T-helper 17 cell (primary cell): ENCODE data around the gene MCC. TPM values are rescaled to one million over a fixed set of nuclear protein-coding genes. Genes with fewer than 3 reads are reported as not detected.

Source experiments
- ATAC-seq: fragments of 150-1000 bp; cut with Tn5 transposase; 2 replicates; pipeline ENCODE4 v1.10.0; 2021; ENCODE audit warnings: mild to moderate bottlenecking, moderate library complexity
- DNase-seq, 3 donors: peaks; one replicate each; pipeline versions ENCODE4 v3.0.0 to v3.0.0-alpha.2; 2020 to 2021
- H3K9me3 ChIP-seq: one replicate; pipeline ENCODE4 v1.7.0; 2013; ENCODE audit warnings: low read length, mild to moderate bottlenecking; ENCODE audit not compliant: control insufficient read depth, poor library complexity, severe bottlenecking
- H3K27ac Mint-ChIP-seq: one replicate; pipeline ENCODE4 v1.8.0; 2022; ENCODE audit warnings: mild to moderate bottlenecking, moderate library complexity, mixed read lengths
- H3K27me3 Mint-ChIP-seq: one replicate; pipeline ENCODE4 v1.8.0; 2022; ENCODE audit warnings: mixed read lengths
- H3K36me3 Mint-ChIP-seq: one replicate; pipeline ENCODE4 v1.8.0; 2022; ENCODE audit warnings: low read depth, mixed read lengths
- H3K4me1 Mint-ChIP-seq: one replicate; pipeline ENCODE4 v1.8.0; 2022; ENCODE audit warnings: mild to moderate bottlenecking, mixed read lengths
- H3K4me3 Mint-ChIP-seq: one replicate; pipeline ENCODE4 v1.8.0; 2022; ENCODE audit warnings: mild to moderate bottlenecking, moderate library complexity, mixed read lengths
- total RNA-seq, 4 donors: library from RNA in 2 of 4; stranded (reverse) in 2 of 4; gene quantifications; one replicate each; pipeline ENCODE4 v1.2.3 and lab custom pipeline; 2022 to 2026

The MCC gene
- total RNA-seq, 2 donors from 2014 or later = 2.2 to 4.4 TPM

DNA sequence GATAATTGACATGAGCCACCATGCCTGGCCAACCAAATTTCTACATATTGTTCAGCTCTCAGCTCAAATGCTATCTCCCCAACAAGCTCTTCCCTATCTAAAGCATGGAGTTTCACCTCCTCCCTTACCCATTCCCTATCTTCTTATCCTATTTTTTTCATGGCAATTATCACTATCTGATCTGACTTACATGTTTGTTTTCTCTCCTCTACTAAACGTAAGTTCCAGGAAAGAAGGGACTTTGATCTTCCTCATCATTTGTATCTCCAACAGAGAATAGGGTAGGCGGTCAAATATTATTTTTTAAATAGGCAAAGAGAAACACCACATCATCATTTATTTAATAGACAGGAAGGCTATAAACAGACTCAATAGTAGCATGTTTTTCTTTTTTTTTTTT is 381.4 kb downstream of the MCC start:
- H3K9me3 ChIP-seq = no peaks in the 10 kb centered on the region
- Mint-ChIP-seq H3K36me3 (no peaks in the 10 kb centered on the region), H3K4me3 (no peak overlapping the region), H3K27ac (no peak overlapping the region), H3K4me1 (peaks cover 4% of the 10 kb centered on the region), H3K27me3 (no peaks in the 10 kb centered on the region)
- no peak for ATAC-seq
- DNase-seq = no peak

DNA sequence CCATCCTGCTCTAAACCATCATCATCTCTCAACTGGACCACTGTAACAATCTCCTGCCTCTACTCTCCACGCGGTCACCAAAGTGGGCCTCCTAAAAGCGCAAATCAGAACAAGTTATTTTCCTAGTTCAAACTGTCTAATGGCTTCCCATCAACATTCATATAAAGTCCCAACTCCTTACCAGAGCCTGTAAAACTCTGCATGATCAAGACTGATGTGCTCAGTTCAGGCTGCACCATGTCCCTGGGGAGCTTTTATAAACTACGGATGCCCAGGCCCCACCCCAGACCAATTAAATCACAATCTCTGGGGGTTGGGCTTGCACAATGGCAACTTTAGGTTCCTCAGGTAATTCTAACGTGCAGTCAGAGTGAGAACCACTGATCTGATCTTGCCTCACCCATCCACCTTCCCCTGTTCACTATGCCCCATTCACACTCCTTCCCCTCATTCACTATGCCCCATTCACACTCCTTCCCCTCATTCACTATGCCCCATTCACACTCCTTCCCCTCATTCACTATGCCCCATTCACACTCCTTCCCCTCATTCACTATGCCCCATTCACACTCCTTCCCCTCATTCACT is 382.5 kb downstream of the MCC start:
- Mint-ChIP-seq H3K36me3 (no peaks in the 10 kb centered on the region), H3K27ac (no peak overlapping the region), H3K4me3 (no peak overlapping the region), H3K27me3 (no peaks in the 10 kb centered on the region), H3K4me1 (peaks cover 4% of the 10 kb centered on the region)
- DNase-seq (no peak), ATAC-seq (no peak)
- H3K9me3 ChIP-seq = no peaks in the 10 kb centered on the region

DNA sequence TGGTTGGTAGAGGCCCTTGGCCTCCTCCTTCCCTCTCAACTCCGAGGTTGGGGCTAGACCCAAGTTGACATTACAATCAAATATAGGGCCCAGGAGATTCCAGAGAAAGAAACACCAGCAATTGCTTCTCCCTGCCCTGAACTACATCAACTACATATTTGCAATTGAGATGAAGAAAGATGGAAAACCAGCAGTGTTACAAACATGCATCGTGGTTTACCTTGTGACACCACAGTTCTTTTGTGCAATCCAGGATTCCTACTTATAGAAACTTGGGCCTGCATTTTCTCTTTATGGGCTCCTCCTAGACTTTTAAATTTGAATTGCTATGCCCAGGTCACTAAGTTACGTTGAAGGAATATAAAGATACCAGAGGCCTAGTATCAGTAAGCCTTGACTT is 384.9 kb downstream of the MCC start:
- no peaks in the 10 kb centered on the region for H3K36me3 Mint-ChIP-seq

DNA sequence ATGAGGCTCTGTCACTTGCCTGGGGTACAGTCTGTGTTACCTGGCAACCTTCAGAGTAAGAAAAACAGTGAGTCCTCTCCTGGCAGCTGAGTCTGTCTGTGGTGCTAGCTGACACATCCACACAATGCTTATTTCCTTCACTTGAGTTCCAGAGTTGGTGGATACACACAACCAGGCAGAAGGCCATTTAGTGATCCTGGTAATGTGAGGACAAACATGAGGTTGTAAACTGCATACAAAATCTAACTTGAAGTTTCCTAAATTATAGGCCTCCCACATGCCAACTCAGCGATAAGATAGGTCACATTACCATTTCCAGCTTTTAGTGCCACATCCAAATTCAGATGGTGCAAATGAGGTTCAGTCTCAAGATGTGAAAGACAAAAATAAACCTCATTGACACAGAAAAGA is 386.1 kb downstream of the MCC start:
- Mint-ChIP-seq H3K4me1 (peaks cover 4% of the 10 kb centered on the region), H3K27me3 (no peaks in the 10 kb centered on the region), H3K4me3 (no peak overlapping the region), H3K27ac (no peak overlapping the region), H3K36me3 (peaks cover 2% of the 10 kb centered on the region)
- no peaks in the 10 kb centered on the region for H3K9me3 ChIP-seq
- DNase-seq = no peak
- ATAC-seq = no peak

More for the DNA sequence above, 384.9 kb downstream of the MCC start:
- no peaks in the 10 kb centered on the region for H3K27me3 Mint-ChIP-seq
- DNase-seq (no peak), ATAC-seq (no peak)
- H3K4me3 Mint-ChIP-seq = no peak overlapping the region
- no peaks in the 10 kb centered on the region for H3K9me3 ChIP-seq
- H3K27ac Mint-ChIP-seq = no peak overlapping the region
- H3K4me1 Mint-ChIP-seq = peaks cover 4% of the 10 kb centered on the region

DNA sequence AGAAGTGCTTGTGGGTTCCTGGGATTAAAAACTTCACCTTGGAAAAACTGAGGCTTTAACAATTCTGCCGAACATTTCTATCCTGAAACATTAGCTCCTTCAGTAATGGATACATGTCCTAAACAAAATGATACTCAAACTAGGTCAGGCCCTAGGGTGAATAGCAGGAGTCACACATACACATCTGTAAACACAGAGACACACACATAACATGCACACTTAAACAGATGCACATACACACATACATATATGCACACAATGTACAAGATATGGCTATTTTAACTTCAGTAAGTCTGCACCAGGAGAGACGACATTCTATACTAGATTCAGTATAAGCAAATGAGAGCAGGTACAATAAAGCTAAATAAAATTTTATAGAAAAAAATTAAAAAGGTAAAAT is 387.3 kb downstream of the MCC start:
- peaks cover 2% of the 10 kb centered on the region for H3K4me1 Mint-ChIP-seq
- no peak for ATAC-seq
- H3K4me3 Mint-ChIP-seq = no peak overlapping the region
- no peaks in the 10 kb centered on the region for H3K27me3 Mint-ChIP-seq
- peaks cover 2% of the 10 kb centered on the region for H3K36me3 Mint-ChIP-seq
- no peak for DNase-seq
- no peaks in the 10 kb centered on the region for H3K9me3 ChIP-seq
- no peak overlapping the region for H3K27ac Mint-ChIP-seq

DNA sequence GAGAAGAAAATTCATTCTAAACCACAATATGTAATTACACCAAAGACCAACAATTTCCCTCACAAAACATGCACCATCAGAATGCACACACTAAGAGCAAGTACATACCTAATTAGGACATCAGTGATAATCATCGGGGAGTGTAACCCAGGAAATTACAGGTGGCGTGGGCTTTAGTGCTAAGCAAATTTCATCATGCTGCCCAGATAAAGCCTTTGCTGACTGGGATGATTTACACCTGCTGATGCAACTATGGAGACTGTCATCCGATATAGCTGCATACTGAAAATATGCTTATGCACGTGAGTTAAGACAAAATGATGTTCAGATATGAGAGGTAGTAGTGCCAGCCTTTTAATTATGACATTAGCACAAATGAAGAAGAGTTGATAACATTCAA is 388.4 kb downstream of the MCC start:
- no peaks in the 10 kb centered on the region for H3K9me3 ChIP-seq
- no peak for DNase-seq
- H3K36me3 Mint-ChIP-seq = peaks cover 2% of the 10 kb centered on the region
- H3K4me1 Mint-ChIP-seq = peaks cover 2% of the 10 kb centered on the region
- H3K4me3 Mint-ChIP-seq = no peak overlapping the region
- H3K27ac Mint-ChIP-seq = no peak overlapping the region
- no peaks in the 10 kb centered on the region for H3K27me3 Mint-ChIP-seq
- ATAC-seq = no peak

DNA sequence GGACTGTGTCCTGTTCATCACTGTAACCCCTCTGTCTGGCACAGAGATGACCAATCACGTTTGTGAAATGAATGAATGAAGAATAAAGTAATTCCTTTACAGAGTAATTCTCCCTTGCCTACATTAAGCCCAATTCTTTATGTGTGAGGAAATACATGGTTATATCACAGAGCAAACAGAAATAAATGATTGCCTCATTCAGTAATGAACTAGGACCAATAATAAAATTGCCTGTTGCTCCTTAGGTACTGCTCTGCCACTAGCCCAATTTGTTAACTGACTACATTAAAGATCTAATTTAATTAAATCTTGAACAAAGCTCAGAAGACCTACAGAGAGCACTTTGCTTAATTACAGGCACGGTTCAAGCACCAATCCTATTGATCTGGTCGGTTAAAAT is 389.9 kb downstream of the MCC start:
- Mint-ChIP-seq H3K27me3 (no peaks in the 10 kb centered on the region), H3K36me3 (peaks cover 2% of the 10 kb centered on the region), H3K4me1 (peaks cover 3% of the 10 kb centered on the region), H3K27ac (no peak overlapping the region), H3K4me3 (no peak overlapping the region)
- DNase-seq = no peak
- ATAC-seq = no peak
- H3K9me3 ChIP-seq = no peaks in the 10 kb centered on the region

DNA sequence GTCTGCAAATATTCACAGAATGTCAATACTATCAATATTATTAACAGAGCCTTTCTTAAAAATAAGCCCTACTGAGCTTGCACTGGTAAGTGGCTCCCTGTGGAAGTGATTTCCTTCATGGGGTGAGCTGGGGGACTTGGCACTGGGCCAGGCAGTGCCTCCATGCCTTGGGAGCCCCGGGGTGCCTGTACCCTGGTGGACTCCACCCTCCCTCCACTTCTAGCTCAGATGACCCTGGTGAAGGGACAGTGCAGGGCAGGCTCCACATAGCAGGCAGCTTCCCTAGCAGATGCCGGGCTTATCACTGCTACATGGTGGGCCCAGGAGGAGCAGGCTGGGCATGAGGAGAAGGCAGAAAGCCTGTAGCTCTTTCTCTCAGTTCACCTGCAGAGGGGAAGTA is 392.4 kb downstream of the MCC start:
- DNase-seq = no peak
- H3K27ac Mint-ChIP-seq = no peak overlapping the region
- H3K4me3 Mint-ChIP-seq = no peak overlapping the region
- ATAC-seq = no peak
- H3K27me3 Mint-ChIP-seq = no peaks in the 10 kb centered on the region
- H3K9me3 ChIP-seq = no peaks in the 10 kb centered on the region
- peaks cover 2% of the 10 kb centered on the region for H3K36me3 Mint-ChIP-seq
- H3K4me1 Mint-ChIP-seq = peaks cover 7% of the 10 kb centered on the region

DNA sequence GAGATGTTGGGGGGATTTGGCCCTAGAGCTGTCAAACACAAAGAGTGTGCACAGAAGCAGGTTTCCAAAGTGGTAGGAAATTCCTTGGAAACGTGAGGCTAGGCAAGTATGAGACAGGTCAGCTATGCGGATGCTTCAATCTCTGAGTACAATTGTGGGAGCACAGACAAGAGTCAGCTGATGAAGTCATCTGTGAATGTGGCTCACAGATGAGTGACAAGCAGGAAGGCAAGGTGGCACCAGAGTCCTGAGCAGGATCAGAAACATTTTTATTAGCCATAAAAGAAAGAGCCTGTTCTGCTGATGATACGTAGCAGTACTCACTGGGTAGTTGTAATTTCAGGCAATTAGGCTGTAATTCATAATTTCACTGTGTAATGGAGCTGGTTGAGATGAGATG is 394.7 kb downstream of the MCC start:
- Mint-ChIP-seq H3K36me3 (peaks cover 6% of the 10 kb centered on the region), H3K27me3 (no peaks in the 10 kb centered on the region), H3K4me1 (peaks cover 9% of the 10 kb centered on the region), H3K27ac (no peak overlapping the region), H3K4me3 (no peak overlapping the region)
- DNase-seq (no peak), ATAC-seq (no peak)
- no peaks in the 10 kb centered on the region for H3K9me3 ChIP-seq

DNA sequence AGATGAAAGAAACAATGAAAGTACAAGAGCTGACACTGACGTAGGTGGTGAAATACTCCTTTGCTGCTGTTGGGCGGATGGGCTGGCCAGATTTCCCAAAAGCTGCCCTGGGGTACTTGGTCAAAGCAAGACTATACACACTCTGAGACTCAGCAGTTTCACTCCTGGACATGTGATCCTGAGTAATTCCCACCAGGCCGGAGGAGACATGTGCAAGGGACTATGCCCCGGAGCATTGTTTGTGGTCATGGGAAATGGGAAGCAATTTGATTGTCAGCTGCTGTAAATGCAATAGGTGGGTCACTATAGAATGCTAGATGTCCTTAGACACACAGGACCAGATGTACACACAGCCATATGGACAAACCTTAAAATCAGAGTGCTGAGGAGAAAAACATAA is 395.6 kb downstream of the MCC start:
- no peak overlapping the region for H3K27ac Mint-ChIP-seq
- H3K4me3 Mint-ChIP-seq = no peak overlapping the region
- ATAC-seq = no peak
- DNase-seq = no peak
- peaks cover 9% of the 10 kb centered on the region for H3K4me1 Mint-ChIP-seq
- peaks cover 4% of the 10 kb centered on the region for H3K36me3 Mint-ChIP-seq
- H3K9me3 ChIP-seq = no peaks in the 10 kb centered on the region
- no peaks in the 10 kb centered on the region for H3K27me3 Mint-ChIP-seq

DNA sequence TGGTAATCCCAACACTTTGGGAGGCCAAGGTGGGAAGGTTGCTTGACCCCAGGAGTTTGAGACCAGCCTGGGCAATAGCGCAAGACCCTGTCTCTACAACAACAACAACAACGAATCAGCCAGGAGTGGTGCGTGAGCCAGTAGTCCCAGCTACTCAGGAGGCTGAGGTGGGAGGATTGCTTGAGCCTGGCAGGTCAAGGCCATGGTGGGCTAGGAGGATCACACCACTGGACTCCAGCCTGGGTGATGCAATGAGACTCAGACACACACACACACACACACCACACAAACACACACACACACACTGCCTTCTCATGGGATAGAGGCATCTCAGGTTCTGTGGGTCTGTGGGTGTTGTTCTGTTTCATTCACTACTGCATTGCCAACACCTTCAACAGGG is 396.6 kb downstream of the MCC start:
- H3K9me3 ChIP-seq = no peaks in the 10 kb centered on the region
- no peak overlapping the region for H3K4me3 Mint-ChIP-seq
- H3K27ac Mint-ChIP-seq = no peak overlapping the region
- peaks cover 9% of the 10 kb centered on the region for H3K4me1 Mint-ChIP-seq
- H3K36me3 Mint-ChIP-seq = peaks cover 4% of the 10 kb centered on the region
- DNase-seq (no peak), ATAC-seq (no peak)
- no peaks in the 10 kb centered on the region for H3K27me3 Mint-ChIP-seq

DNA sequence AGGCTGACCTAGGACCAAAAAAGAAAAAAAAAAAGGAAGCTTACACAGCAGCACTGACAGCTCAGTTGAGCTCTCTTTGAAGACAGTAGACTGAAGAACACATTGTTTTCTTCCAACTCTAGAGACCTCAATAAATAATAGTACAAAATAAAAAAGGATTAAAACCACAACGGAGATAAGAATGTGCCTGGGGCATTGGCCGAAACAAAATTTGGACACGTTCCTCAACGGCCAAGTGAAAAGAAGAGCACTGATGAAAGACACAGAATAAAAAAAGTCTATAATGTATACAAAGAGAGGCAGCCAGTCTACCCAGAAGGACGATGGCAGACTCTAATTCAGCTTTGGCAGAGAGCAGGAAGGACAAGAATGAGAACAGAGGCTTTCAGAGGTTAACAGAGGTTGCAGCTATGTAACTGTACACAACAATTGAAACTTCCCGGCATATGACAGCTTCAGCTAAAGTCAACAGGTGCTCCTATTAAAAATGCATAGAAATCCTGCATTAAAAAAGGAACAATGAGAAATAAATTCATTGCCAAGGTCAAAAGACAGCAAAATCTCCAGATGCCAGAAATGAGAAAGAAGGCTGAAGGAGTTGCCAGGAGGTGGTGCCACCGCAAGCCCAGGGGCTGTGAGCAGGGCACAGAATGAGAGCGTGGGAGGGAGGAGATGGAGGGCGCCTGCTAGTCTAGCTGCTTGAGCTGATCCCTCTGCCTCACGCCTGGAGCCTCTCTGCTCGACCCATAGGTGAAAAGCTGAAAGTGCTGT is 397.7 kb downstream of the MCC start:
- no peaks in the 10 kb centered on the region for H3K9me3 ChIP-seq
- no peaks in the 10 kb centered on the region for H3K27me3 Mint-ChIP-seq
- H3K4me3 Mint-ChIP-seq = no peak overlapping the region
- H3K27ac Mint-ChIP-seq = peak overlapping the region; percentile 41
- DNase-seq (no peak), ATAC-seq (no peak)
- peaks cover 4% of the 10 kb centered on the region for H3K36me3 Mint-ChIP-seq
- H3K4me1 Mint-ChIP-seq = peaks cover 9% of the 10 kb centered on the region

DNA sequence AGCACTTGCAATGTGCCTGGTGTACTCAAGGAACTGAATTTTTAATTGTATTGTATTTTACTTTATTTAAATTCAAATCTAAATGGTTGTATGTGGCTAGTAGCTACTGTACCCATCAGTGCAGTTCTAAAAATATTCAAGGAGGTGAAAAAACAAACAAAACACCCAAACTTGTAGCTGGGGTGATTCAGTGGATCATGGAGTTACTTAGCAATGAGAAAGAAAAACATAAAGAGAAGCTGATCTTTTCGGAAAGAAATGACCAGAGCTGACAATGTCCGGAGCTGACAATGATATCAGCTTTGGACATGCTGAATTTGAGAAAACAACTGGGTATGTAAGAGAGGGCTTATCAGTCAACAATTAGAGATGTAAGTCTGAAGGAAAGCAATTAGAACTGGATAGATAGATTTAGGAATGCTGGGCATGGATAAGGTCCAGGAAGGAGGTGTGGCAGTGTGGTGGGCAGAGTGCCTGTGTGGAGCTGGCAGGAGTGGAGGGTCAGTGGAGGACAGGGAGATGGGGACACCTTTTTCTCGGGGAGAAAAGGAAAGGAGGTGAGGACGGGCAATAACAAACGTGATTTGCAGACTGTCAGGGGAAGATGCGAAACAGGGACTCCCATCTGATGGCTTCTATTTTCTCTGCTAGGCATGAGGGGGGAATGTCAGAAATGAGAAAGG is 398.5 kb downstream of the MCC start:
- H3K27me3 Mint-ChIP-seq = no peaks in the 10 kb centered on the region
- H3K4me3 Mint-ChIP-seq = no peak overlapping the region
- H3K27ac Mint-ChIP-seq = no peak overlapping the region

More for the DNA sequence above, 398.5 kb downstream of the MCC start:
- no peaks in the 10 kb centered on the region for H3K9me3 ChIP-seq
- DNase-seq = no peak
- H3K36me3 Mint-ChIP-seq = peaks cover 4% of the 10 kb centered on the region
- ATAC-seq = no peak
- peaks cover 9% of the 10 kb centered on the region for H3K4me1 Mint-ChIP-seq
